ENCODE measurements around the gene PTGER3.

DNA sequence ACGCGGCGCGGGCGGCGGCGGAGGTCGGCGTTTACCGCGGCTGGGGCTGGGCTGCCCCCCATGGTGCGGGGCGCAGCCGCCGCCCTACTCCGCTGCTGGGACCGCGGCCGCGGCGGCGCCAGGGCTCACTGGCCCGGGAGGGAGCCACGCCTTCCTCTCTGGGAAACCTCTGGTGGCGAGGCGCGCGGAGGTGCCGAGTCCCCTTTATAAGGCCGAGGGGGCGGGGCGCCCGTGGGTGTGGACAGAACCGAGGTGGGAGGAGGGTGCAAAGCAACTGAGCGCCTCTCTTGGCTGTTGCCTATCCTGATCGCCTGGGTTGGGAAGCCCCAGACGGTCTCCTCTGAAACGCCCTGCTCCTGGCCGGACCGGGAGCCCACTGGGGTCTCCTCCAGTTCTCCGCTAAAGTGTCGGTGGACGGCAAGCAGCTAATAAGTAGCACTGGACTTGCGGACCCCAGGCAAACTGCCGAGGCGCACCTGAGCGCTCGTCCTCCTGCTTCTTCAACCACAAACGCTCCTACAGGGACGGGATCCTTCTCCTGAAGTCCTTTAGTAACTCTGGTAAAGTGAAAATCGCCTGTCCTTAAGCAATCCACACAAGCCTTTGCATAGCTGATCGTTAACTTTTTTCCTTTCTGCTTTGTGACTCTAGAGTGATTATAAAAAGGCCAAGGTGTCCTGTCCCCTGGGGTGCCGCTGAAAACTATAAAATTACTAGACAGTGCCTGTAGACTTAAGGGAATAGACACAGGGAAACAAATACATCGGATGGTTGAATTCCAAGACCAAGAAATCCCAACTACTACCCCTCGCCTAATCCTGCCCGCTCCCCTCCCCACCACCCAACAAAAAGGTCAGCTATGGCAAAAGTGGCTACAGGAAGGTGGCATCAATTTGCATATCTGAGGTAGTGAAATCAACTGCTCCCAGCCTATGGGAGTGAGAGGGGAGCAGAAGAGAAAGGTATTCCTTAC lies at the start of gene PTGER3:
- TF ChIP-seq, protein P1, sequence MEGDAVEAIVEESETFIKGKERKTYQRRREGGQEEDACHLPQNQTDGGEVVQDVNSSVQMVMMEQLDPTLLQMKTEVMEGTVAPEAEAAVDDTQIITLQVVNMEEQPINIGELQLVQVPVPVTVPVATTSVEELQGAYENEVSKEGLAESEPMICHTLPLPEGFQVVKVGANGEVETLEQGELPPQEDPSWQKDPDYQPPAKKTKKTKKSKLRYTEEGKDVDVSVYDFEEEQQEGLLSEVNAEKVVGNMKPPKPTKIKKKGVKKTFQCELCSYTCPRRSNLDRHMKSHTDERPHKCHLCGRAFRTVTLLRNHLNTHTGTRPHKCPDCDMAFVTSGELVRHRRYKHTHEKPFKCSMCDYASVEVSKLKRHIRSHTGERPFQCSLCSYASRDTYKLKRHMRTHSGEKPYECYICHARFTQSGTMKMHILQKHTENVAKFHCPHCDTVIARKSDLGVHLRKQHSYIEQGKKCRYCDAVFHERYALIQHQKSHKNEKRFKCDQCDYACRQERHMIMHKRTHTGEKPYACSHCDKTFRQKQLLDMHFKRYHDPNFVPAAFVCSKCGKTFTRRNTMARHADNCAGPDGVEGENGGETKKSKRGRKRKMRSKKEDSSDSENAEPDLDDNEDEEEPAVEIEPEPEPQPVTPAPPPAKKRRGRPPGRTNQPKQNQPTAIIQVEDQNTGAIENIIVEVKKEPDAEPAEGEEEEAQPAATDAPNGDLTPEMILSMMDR (conservative IDR thresholded peaks at IDR 0.05), result no peak
- TF ChIP-seq ZFX (IDR thresholded peaks at IDR 0.05), result no peak

Data from C4-2B (cell line).